OCI-LY7 (cell line): ENCODE data around the gene SRGAP2B. TPM values are rescaled to one million over a fixed set of nuclear protein-coding genes. Genes with fewer than 3 reads are reported as not detected.
"Not testable (repeated sequence)": the region's sequence is repeated elsewhere in the genome, so short reads cannot be mapped to it uniquely, and the experiment has no call there.

ENCODE experiments used
- BruUV-seq: library from RNA; stranded (reverse); fragments of 400-500 nt; replicated peaks from 2 replicates; lab custom pipeline; 2021; lab: Mats Ljungman, UMichigan
- CTCF ChIA-PET: fragments of 300-600 bp; sonication (Branson Sonifier 250); formaldehyde crosslinking; loops from one replicate; lab custom pipeline; 2022; ENCODE audit warnings: antibody characterized with exemption; ENCODE audit not compliant: unreplicated experiment; lab: Charles Lee
- POLR2A ChIA-PET: fragments of 300-600 bp; sonication (Branson Sonifier 250); formaldehyde crosslinking; loops from one replicate; lab custom pipeline; 2022; ENCODE audit warnings: antibody characterized with exemption; lab: Charles Lee
- DNase-seq: peaks from one replicate; pipeline ENCODE4 v3.0.0-alpha.2; 2015; ENCODE audit warnings: low spot score
- H2AFZ ChIP-seq: fragments of 200-600 bp; sonication (generic), shearing (Covaris generic); 2 replicates; pipeline ENCODE4 v1.6.1; 2014; ENCODE audit warnings: mild to moderate bottlenecking, antibody characterized with exemption, low read length, moderate library complexity
- H3K27ac ChIP-seq: fragments of 200-600 bp; sonication (generic); 2 replicates; pipeline ENCODE4 v1.5.1; 2014; ENCODE audit warnings: mixed run types, low read depth, mild to moderate bottlenecking, moderate library complexity, low read length, inconsistent platforms; ENCODE audit not compliant: poor library complexity, severe bottlenecking
- H3K36me3 ChIP-seq: fragments of 200-600 bp; sonication (generic); 2 replicates; pipeline ENCODE4 v1.6.1; 2014; ENCODE audit warnings: mild to moderate bottlenecking, antibody characterized with exemption, low read length, moderate library complexity, mixed read lengths; ENCODE audit not compliant: insufficient read depth
- H3K4me1 ChIP-seq: fragments of 200-600 bp; sonication (generic); 2 replicates; pipeline ENCODE4 v1.5.1; 2014; ENCODE audit warnings: mild to moderate bottlenecking, low read length; ENCODE audit not compliant: insufficient read depth, poor library complexity, severe bottlenecking
- H3K4me2 ChIP-seq: fragments of 200-600 bp; sonication (generic); 2 replicates; pipeline ENCODE4 v1.6.1; 2014; ENCODE audit warnings: mild to moderate bottlenecking, low read length
- H3K4me3 ChIP-seq: fragments of 200-600 bp; sonication (generic); 2 replicates; pipeline ENCODE4 v1.5.1; 2014; ENCODE audit warnings: mild to moderate bottlenecking, low read depth, low read length; ENCODE audit not compliant: poor library complexity, severe bottlenecking
- H3K79me2 ChIP-seq: fragments of 200-600 bp; sonication (generic); 2 replicates; pipeline ENCODE4 v1.6.1; 2016; ENCODE audit warnings: low read depth, mild to moderate bottlenecking, low read length, moderate library complexity, mixed read lengths; ENCODE audit not compliant: insufficient read depth
- H3K9me2 ChIP-seq: fragments of 200-600 bp; sonication (generic); 2 replicates; pipeline ENCODE4 v1.6.1; 2016; ENCODE audit warnings: mild to moderate bottlenecking, low read length, mixed read lengths; ENCODE audit not compliant: insufficient read depth
- H3K9me3 ChIP-seq: fragments of 200-600 bp; sonication (generic); 2 replicates; pipeline ENCODE4 v1.6.1; 2014; ENCODE audit warnings: mild to moderate bottlenecking, mixed run types, low read length, mixed read lengths
- H4K20me1 ChIP-seq: fragments of 200-600 bp; sonication (generic); 2 replicates; pipeline ENCODE4 v1.6.1; 2014; ENCODE audit warnings: mild to moderate bottlenecking, antibody characterized with exemption, low read length, moderate library complexity, mixed read lengths; ENCODE audit not compliant: insufficient read depth
- intact Hi-C: fragments of 100-400 bp; cut with micrococcal nuclease; formaldehyde crosslinking; loops from one replicate; pipeline ENCODE4 v1.10.0; 2022; ENCODE audit not compliant: unreplicated experiment
- total RNA-seq, 2 experiments: library from RNA; depleted of rRNA in 1 of 2; stranded (reverse); fragments of >200 nt in 1 of 2; shearing (Covaris generic) in 1 of 2; gene quantifications; 2 replicates each; pipeline ENCODE4 v1.2.3, GENCODE V29; 2014 to 2022

Gene SRGAP2B
- total RNA-seq, 2 experiments from 2014 or later, result 22.1 to 36.5 TPM

DNA sequence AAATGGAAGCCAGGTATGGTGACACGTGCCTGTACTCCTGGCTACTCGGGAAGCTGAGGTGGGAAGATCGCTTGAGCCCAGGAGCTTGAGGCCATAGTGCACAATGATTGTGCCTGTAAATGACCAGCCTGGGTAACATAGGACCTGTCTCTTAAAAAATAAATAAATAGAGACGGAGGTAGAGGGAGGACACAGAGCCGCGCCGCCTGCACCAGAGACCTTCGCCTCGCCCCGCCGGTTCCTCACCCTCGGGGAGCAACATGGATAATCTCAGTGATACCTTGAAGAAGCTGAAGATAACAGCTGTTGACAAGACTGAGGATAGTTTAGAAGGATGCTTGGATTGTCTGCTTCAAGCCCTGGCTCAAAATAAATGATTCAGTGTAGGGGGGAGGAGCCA, 130.4 kb downstream of the SRGAP2B start:
- CTCF ChIA-PET, BruUV-seq, H2AFZ ChIP-seq: not testable (repeated sequence)

DNA sequence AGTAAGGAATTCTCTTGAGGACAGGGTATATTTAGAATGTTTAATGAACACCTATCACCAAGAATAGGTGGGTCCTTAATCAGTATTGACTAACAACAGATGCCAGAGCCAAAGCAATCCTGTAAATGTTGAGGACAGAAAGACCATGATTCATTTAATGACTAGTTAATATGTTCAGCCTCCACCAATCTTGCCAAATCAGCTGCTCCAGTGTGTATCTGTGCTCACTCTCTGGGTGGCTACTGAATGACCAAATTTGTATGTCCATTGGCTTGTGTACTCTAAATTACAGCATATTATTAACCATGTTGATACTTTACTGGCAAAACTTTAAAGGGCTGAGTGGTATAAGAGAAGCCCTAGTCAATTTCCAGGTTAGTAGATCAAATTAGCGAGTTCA, 130.9 kb downstream of the SRGAP2B start:
- H3K36me3 ChIP-seq, POLR2A ChIA-PET, H3K4me3 ChIP-seq, DNase-seq, H4K20me1 ChIP-seq, H3K4me1 ChIP-seq, H2AFZ ChIP-seq, H3K9me3 ChIP-seq, BruUV-seq, intact Hi-C loops, H3K27ac ChIP-seq, H3K9me2 ChIP-seq, CTCF ChIA-PET, H3K79me2 ChIP-seq, H3K4me2 ChIP-seq: not testable (repeated sequence)

More for the DNA sequence above, 130.4 kb downstream of the SRGAP2B start:
- H3K9me2 ChIP-seq, POLR2A ChIA-PET, H3K79me2 ChIP-seq, H3K36me3 ChIP-seq, H3K4me2 ChIP-seq, DNase-seq, H3K4me1 ChIP-seq, H3K27ac ChIP-seq, H3K9me3 ChIP-seq, intact Hi-C loops, H3K4me3 ChIP-seq, H4K20me1 ChIP-seq: not testable (repeated sequence)

DNA sequence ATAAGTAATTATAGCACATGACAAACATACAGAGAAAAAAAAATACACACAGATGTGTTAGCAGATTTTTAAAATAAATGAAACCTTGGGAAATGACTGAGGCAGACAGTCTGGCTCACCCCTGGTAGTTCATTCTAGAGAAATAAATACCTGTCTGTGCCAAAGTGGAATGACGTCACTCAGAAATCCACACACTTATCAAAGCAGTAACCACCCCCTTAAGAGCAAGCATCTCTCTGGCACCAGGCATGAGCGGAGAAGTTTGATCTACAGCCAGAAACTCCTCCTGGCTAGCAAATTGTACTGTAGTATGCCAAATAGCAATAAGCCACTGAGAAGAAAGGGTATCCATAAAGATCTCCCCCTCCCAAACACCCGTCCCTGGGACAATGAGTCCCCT, 131.6 kb downstream of the SRGAP2B start:
- H3K9me3 ChIP-seq, H3K36me3 ChIP-seq, H3K4me3 ChIP-seq, H4K20me1 ChIP-seq, H3K4me1 ChIP-seq, CTCF ChIA-PET, H3K4me2 ChIP-seq, H3K27ac ChIP-seq, H3K9me2 ChIP-seq, DNase-seq, POLR2A ChIA-PET, BruUV-seq, intact Hi-C loops, H2AFZ ChIP-seq, H3K79me2 ChIP-seq: not testable (repeated sequence)

DNA sequence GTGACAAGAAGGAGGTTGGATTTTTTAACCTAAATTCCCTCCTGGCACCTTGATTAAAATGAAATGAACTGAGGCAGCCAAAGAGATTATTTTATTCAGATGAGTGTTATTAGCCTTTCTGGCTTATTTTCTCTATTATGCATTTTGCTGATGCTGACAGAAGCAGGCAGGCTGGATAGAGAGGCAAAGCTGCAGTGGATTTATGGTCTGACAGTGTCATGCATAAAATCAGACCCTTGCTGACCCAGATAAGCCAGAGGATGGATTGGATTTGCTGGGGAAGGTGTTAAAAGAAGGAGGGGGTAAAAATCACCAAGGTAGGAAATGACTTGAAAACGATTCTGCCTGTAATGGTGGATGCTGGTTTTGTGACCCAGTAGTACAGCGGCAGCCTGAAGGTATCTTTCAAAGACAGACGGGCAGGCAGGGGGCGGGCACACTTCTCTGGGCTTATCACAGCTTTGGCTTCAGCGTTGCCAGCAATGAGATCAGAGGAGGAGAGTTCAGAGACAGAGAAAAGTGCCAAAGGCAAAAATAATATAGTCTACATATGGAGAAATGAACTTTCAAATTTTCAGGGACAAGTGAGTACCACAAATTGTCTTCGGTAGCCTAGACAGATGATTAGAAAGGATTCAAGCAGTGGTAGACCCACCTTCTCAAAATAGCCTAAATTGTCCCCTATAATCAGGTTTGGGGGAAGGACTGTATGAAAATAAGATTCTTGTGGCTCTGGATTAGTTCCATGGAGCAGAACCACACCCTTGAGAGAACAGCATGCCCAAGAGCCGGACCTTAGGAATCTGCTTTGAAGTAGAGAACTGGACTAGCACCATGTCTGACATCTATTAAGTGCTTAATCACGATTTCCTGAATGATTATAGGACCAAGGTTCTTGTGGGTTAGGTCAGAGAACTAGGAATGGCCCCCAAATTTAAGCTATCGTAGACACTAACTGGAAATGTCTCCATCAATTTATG, 133.2 kb downstream of the SRGAP2B start:
- H3K36me3 ChIP-seq, H3K79me2 ChIP-seq, H3K4me1 ChIP-seq, H3K9me2 ChIP-seq, H4K20me1 ChIP-seq, H3K4me2 ChIP-seq, H3K4me3 ChIP-seq, CTCF ChIA-PET, DNase-seq, POLR2A ChIA-PET, intact Hi-C loops, BruUV-seq, H3K27ac ChIP-seq, H2AFZ ChIP-seq, H3K9me3 ChIP-seq: not testable (repeated sequence)

DNA sequence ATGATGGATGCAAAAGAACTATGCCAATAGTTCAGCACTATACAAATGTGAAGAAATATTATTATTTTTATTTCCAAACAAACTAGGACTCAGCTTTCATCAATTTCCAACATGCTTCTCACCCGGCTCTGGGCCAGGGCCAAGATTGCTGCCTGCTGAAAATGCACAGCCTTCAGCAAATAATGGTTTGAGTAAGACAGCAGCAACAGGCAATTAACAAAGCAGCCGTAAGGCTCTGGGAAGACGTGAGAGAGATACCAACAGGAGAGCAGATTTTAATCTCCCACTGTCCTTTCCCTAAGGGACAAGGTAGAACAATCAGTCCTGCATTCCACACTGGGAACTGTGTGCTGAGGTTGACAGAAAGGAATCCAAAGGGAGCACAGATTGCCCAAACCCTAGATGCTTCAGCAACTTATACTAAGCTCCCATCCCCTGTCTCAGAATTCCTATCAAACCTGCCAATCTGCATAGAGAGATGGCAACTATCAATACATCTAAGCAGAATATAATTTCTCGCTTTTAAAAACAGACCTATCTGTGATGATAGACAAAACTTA, 134.1 kb downstream of the SRGAP2B start:
- intact Hi-C loops, H3K4me2 ChIP-seq, H3K36me3 ChIP-seq, H3K79me2 ChIP-seq, CTCF ChIA-PET, H4K20me1 ChIP-seq, DNase-seq, H3K4me3 ChIP-seq, H3K27ac ChIP-seq, H3K9me2 ChIP-seq, H3K9me3 ChIP-seq, POLR2A ChIA-PET, BruUV-seq, H2AFZ ChIP-seq, H3K4me1 ChIP-seq: not testable (repeated sequence)

DNA sequence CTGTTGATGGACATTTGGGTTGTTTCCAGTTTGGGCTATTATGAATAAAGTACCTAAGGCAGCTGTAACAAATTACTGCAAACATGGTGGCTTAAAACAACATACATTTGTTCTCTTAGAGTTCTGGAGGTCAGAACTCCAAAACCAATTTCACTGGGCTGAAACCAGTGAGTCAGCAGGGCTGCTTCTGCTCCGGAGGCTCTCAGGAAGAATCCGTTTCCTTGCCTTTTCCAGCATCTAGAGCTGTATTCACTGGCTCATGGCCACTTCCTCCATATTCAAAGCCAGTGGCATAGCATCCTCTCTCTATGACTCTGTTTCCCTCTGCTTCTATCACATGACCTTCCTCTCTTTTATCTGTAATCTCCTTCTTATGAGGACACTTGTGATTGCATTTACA, 146.7 kb downstream of the SRGAP2B start:
- POLR2A ChIA-PET, H3K4me3 ChIP-seq, H2AFZ ChIP-seq, H4K20me1 ChIP-seq, H3K36me3 ChIP-seq, H3K4me2 ChIP-seq, CTCF ChIA-PET, H3K79me2 ChIP-seq, intact Hi-C loops, H3K9me3 ChIP-seq, DNase-seq, H3K4me1 ChIP-seq, H3K27ac ChIP-seq, H3K9me2 ChIP-seq, BruUV-seq: not testable (repeated sequence)
